HCT116 (cell line): ENCODE results near the gene SMCO4.

Experiments used
- ATF3 ChIP-seq: IDR thresholded peaks from 2 replicates; pipeline ENCODE4 v1.6.1; 2012
- CEBPB ChIP-seq: IDR thresholded peaks from 2 replicates; pipeline ENCODE4 v1.6.1; 2012; ENCODE audit warnings: low read depth
- CTCF ChIP-seq, 3 experiments: fragments of 200-600 bp in 1 of 3; sonication (generic) in 1 of 3; IDR thresholded peaks in 2 of 3; conservative IDR thresholded peaks in 1 of 3; 2 replicates each; pipeline ENCODE4 v1.5.1; 2012 to 2017; ENCODE audit warnings: low read depth in 2 of 3, low read length in 2 of 3, antibody characterized with exemption in 1 of 3, borderline replicate concordance in 1 of 3, control low read depth in 1 of 3, mild to moderate bottlenecking in 1 of 3, mixed read lengths in 1 of 3, mixed run types in 1 of 3, moderate library complexity in 1 of 3; ENCODE audit not compliant: insufficient read depth in 1 of 3
- EZH2 ChIP-seq: fragments of 200-600 bp; sonication (generic); IDR thresholded peaks from 2 replicates; pipeline ENCODE4 v1.6.1; 2017; ENCODE audit warnings: antibody characterized with exemption, mixed run types
- EZH2phosphoT487 ChIP-seq: fragments of 200-600 bp; IDR thresholded peaks from 2 replicates; pipeline ENCODE4 v1.6.1; 2018; ENCODE audit warnings: antibody characterized with exemption, borderline replicate concordance
- MAX ChIP-seq: IDR thresholded peaks from 2 replicates; pipeline ENCODE4 v1.6.1; 2012
- POLR2A ChIP-seq: IDR thresholded peaks from 2 replicates; pipeline ENCODE4 v1.7.0; 2011; ENCODE audit warnings: borderline replicate concordance; ENCODE audit not compliant: insufficient read depth, insufficient read length; ENCODE audit errors: extremely low read depth
- POLR2AphosphoS5 ChIP-seq: IDR thresholded peaks from 2 replicates; pipeline ENCODE4 v1.6.1; 2011; ENCODE audit warnings: mild to moderate bottlenecking, low read depth, low read length, moderate library complexity
- RAD21 ChIP-seq: IDR thresholded peaks from 2 replicates; pipeline ENCODE4 v1.6.1; 2012; ENCODE audit warnings: low read depth, mild to moderate bottlenecking
- SRF ChIP-seq: IDR thresholded peaks from 2 replicates; pipeline ENCODE4 v1.6.1; 2012; ENCODE audit warnings: low read depth
- TCF7L2 ChIP-seq: IDR thresholded peaks from 2 replicates; pipeline ENCODE4 v1.7.0; 2011; ENCODE audit warnings: borderline replicate concordance, inconsistent platforms; ENCODE audit not compliant: insufficient read depth, insufficient read length; ENCODE audit errors: extremely low read depth
- ZNF274 ChIP-seq: fragments of 200-500 bp; sonication (Bioruptor generic); IDR thresholded peaks from 2 replicates; pipeline ENCODE4 v1.6.1; 2014; ENCODE audit warnings: mild to moderate bottlenecking, low read depth, low read length, inconsistent platforms

- TF ChIP-seq CTCF (IDR thresholded peaks at IDR 0.05 in 2 of 3, conservative IDR thresholded peaks at IDR 0.05 in 1 of 3; ENCODE audit: borderline replicate concordance in 1 of 3, insufficient read depth in 1 of 3, low read depth in 2 of 3, low read length in 2 of 3): no peak
- TF ChIP-seq ATF3: no peak
- TF ChIP-seq POLR2AphosphoS5: no peak
- no peak for TF ChIP-seq POLR2A
- no peak for TF ChIP-seq ZNF274
- no peak for TF ChIP-seq RAD21
- no peak for TF ChIP-seq EZH2
- TF ChIP-seq TCF7L2: no peak
- TF ChIP-seq EZH2phosphoT487: no peak
- TF ChIP-seq CEBPB: no peak
- no peak for TF ChIP-seq MAX
- TF ChIP-seq SRF: no peak
These were observed 17.2 kb upstream of the SMCO4 start for GRCh38 chr11:93560199-93560932.
